GM18867 (cell line): Measurements from ENCODE around the gene GMEB1.
"Not testable (repeated sequence)": the region's sequence is repeated elsewhere in the genome, so short reads cannot be mapped to it uniquely, and the experiment has no call there.

Experiments
- ATAC-seq: cut with Tn5 transposase; IDR thresholded peaks from one replicate; pipeline ENCODE4 v1.9.1; 2021; ENCODE audit warnings: mild to moderate bottlenecking, moderate library complexity; ENCODE audit not compliant: unreplicated experiment

Gene GMEB1

GRCh38 chr1:28750330-28750729, 81.7 kb downstream of the GMEB1 start:
- no peak for ATAC-seq

DNA sequence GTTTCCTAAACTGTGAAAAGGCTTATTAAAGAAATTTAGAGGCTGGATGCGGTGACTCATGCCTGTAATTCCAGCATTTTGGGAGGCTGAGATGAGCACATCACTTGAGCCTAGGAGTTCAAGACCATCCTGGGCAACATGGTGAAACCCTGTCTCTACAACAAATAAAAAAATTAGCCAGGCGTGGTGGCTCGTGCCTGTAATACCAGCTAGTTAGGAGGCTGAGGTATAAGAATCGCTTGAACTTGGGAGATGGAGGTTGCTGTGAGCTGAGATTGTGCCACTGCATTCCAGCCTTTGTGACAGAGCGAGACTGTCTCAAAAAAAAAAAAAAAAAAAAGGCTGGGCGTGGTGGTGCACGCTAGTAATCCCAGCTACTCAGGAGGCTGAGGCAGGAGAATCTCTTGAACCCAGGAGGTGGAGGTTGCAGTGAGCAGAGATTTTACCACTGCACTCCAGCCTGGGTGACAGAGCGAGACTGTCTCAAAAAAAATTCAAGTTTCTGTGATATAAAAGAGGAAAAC, 82.2 kb downstream of the GMEB1 start:
- ATAC-seq = not testable (repeated sequence)

DNA sequence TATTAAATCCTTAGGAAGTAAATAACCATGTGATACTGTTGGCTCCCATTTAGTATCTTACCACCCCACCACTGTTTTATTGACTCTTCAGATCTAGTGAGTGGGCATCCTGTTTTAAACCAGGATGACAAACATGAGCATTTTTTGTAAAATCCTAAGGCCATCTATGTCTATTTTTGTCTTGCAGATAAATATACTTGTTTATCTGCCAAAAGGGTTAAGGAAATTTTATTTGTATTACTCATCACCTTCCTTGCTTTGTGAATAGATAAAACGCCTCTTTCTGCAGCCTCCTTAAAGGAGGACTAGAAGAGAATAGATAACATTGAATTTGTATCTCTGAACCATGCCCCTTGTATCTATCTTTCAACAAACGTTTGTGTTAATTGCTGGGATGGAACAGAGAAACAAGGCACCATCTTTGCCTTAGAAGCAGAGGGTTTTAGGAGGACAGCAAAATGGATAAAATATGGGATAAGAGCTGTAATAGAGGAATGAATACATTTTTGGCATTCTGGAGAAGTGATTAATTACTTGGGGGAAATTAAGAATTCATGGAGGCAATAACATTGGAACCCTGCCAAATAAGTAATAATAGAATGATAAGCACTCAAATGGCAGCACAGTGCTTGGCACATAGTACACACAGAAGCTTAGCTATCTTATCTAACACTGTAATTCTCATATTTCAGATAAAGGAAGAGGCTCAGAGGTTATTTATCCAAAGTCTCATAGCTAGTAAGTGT, 82.9 kb downstream of the GMEB1 start:
- no peak for ATAC-seq

- no peak for ATAC-seq
Measured at GRCh38 chr1:28755701-28756100, 87.1 kb downstream of the GMEB1 start.

- ATAC-seq = no peak
Measured at GRCh38 chr1:28756846-28757245, 88.3 kb downstream of the GMEB1 start.

- ATAC-seq = no peak
Measured at GRCh38 chr1:28758420-28758819, 89.8 kb downstream of the GMEB1 start.

DNA sequence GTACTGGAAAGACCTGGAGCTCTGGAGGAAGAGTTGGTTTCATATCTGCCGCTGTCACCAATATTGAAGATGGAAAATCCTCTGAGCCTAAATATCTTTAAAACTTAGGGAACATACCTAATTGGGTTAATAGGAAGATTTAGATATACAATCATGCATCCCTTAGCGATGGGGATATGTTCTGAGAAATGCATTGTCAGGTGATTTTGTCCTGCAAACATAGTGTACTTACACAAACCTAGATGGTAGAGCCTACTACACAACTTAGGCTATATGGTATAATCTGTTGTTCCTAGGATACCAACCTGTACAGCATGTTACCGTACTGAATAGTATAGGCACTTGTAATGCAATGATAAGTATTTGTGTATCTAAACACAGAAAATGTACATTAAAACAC, 90.7 kb downstream of the GMEB1 start:
- no peak for ATAC-seq

- no peak for ATAC-seq
Measured at GRCh38 chr1:28761189-28761588, 92.6 kb downstream of the GMEB1 start.

- no peak for ATAC-seq
Measured at GRCh38 chr1:28766532-28767183, 98.1 kb downstream of the GMEB1 start.
